RWPE1 (cell line): ENCODE measurements around the gene MAK.
A peak's percentile ranks its signal among the peaks of the same experiment; 100 is the strongest.

ENCODE experiments used
- CTCF ChIA-PET: fragments of 350-600 bp; sonication (Branson Sonifier 250); formaldehyde crosslinking; extraction: SDS; loops from one replicate; lab custom pipeline; 2021; lab: Yijun Ruan, JAX
- POLR2A ChIA-PET: fragments of 400-600 bp; formaldehyde crosslinking; extraction: SDS; loops from one replicate; lab custom pipeline; 2020; ENCODE audit warnings: antibody characterized with exemption; ENCODE audit not compliant: low non-redundant PET; lab: Yijun Ruan, JAX
- DNase-seq: peaks from one replicate; pipeline ENCODE4 v3.0.0; 2012; ENCODE audit warnings: low spot score
- H3K27ac ChIP-seq: fragments of 450-650 bp; 2 replicates; pipeline ENCODE4 v1.5.1; 2017
- CTCF ChIP-seq: fragments of 450-650 bp; conservative IDR thresholded peaks from 2 replicates; pipeline ENCODE4 v1.5.1; 2017; ENCODE audit warnings: low read depth, mild to moderate bottlenecking

MAK gene

GRCh38 chr6:10801224-10801848, 37.0 kb downstream of the MAK start:
- POLR2A ChIA-PET: no interaction called here
- peak; percentile 80 for DNase-seq
- H3K27ac ChIP-seq: no peak overlapping the region
- TF ChIP-seq CTCF: peak; percentile 98
- CTCF ChIA-PET: interaction anchor here (0.6 to 1.9 kb wide), 5 partner anchors 53 to 723 kb away, joined by 3 to 7 read pairs (median 5); no protein-coding TSS in a partner anchor

- ChIA-PET CTCF (interaction anchor here (0.5 to 1.9 kb wide), 9 partner anchors 13 to 724 kb away, joined by 3 to 7 read pairs (median 3); no protein-coding TSS in a partner anchor), POLR2A (no interaction called here)
- TF ChIP-seq CTCF: no peak
- DNase-seq: peak; percentile 69
- H3K27ac ChIP-seq: no peak overlapping the region
Measured at GRCh38 chr6:10800810-10801209, 37.5 kb downstream of the MAK start.

GRCh38 chr6:10794239-10794638, 44.1 kb downstream of the MAK start:
- no peak for DNase-seq
- H3K27ac ChIP-seq: no peak overlapping the region
- POLR2A ChIA-PET: no interaction called here
- CTCF ChIA-PET: no interaction called here
- no peak for TF ChIP-seq CTCF

GRCh38 chr6:10793695-10794094, 44.6 kb downstream of the MAK start:
- no peak for DNase-seq
- no peak for TF ChIP-seq CTCF
- H3K27ac ChIP-seq: no peak overlapping the region
- ChIA-PET CTCF (interaction anchor here (0.6 kb wide), 1 partner anchor 34 kb away, joined by 6 read pairs; no protein-coding TSS in a partner anchor), POLR2A (no interaction called here)

- POLR2A ChIA-PET: no interaction called here
- TF ChIP-seq CTCF: no peak
- H3K27ac ChIP-seq: no peak overlapping the region
- DNase-seq: no peak
- CTCF ChIA-PET: interaction anchor here (0.6 kb wide), 2 partner anchors 33 to 699 kb away, joined by 3 to 6 read pairs; no protein-coding TSS in a partner anchor
Measured at GRCh38 chr6:10793035-10793434, 45.3 kb downstream of the MAK start.

GRCh38 chr6:10792101-10792500, 46.2 kb downstream of the MAK start:
- ChIA-PET POLR2A (no interaction called here), CTCF (no interaction called here)

More at GRCh38 chr6:10792101-10792500, 46.2 kb downstream of the MAK start:
- DNase-seq: no peak
- TF ChIP-seq CTCF: no peak
- no peak overlapping the region for H3K27ac ChIP-seq
